T-helper 22 cell (primary cell): Measurements from ENCODE around the gene RAB43.

Experiments used
- DNase-seq: peaks from one replicate; pipeline ENCODE4 v3.0.0-alpha.2; 2020; ENCODE audit warnings: low read depth

The RAB43 gene

GRCh38 chr3:129038121-129038855, 83.3 kb downstream of the RAB43 start:
- DNase-seq, result no peak
